K562 (cell line): ENCODE measurements around the gene LIFR. TPM values are rescaled to one million over a fixed set of nuclear protein-coding genes. Genes with fewer than 3 reads are reported as not detected.

Source experiments
- DNMT1 ChIP-seq: fragments of 450-650 bp; IDR thresholded peaks from 2 replicates; pipeline ENCODE4 v1.6.1; 2016; ENCODE audit warnings: antibody characterized with exemption, mild to moderate bottlenecking
- ETS2 ChIP-seq: IDR thresholded peaks from 2 replicates; pipeline ENCODE4 v1.6.1; 2016; ENCODE audit warnings: borderline replicate concordance, missing genetic modification characterization, mild to moderate bottlenecking, moderate library complexity, missing compliant biosample characterization; ENCODE audit not compliant: poor library complexity, severe bottlenecking
- HDAC6 ChIP-seq: IDR thresholded peaks from 2 replicates; pipeline ENCODE4 v1.6.1; 2012; ENCODE audit warnings: low read depth, mild to moderate bottlenecking, control low read depth, inconsistent platforms, low read length, moderate library complexity
- PHB2 ChIP-seq: fragments of 450-650 bp; IDR thresholded peaks from 2 replicates; pipeline ENCODE4 v1.6.1; 2017; ENCODE audit warnings: low read depth
- SIX5 ChIP-seq, 2 experiments: IDR thresholded peaks; 2 replicates each; pipeline ENCODE4 v1.6.1; 2011; ENCODE audit warnings: low read length in 2 of 2, borderline replicate concordance in 1 of 2, low read depth in 1 of 2, mild to moderate bottlenecking in 1 of 2, moderate library complexity in 1 of 2; ENCODE audit not compliant: insufficient read depth in 1 of 2
- SMARCC2 ChIP-seq: fragments of 450-650 bp; IDR thresholded peaks from 2 replicates; pipeline ENCODE4 v1.6.1; 2017; ENCODE audit warnings: antibody characterized with exemption, moderate library complexity, mild to moderate bottlenecking, low read depth
- ZNF12 ChIP-seq: sonication (generic); formaldehyde crosslinking; IDR thresholded peaks from 2 replicates; pipeline ENCODE4 v1.4.0; 2020; ENCODE audit warnings: mild to moderate bottlenecking, missing genetic modification reagents
- ZNF133 ChIP-seq: fragments of 250-450 bp; sonication (Bioruptor Pico); IDR thresholded peaks from 2 replicates; pipeline ENCODE4 v1.4.0; 2020; ENCODE audit warnings: mild to moderate bottlenecking
- ZNF668 ChIP-seq: fragments of 250-450 bp; sonication (Bioruptor Pico); IDR thresholded peaks from 2 replicates; pipeline ENCODE4 v1.8.0; 2022; ENCODE audit warnings: mild to moderate bottlenecking, inconsistent platforms
- ZSCAN29 ChIP-seq: fragments of 450-650 bp; IDR thresholded peaks from 2 replicates; pipeline ENCODE4 v1.6.1; 2017
- polyA plus RNA-seq, 8 experiments: library from polyadenylated mRNA; depleted of rRNA in 4 of 8; stranded (reverse) in 5 of 8; unstranded in 3 of 8; fragments of >200 nt; fragmentation: Nextera tagmentation in 2 of 8; fragmentation: Illumina TruSeq in 1 of 8; extraction: Ambion mirVana in 2 of 8; extraction: Trizol in 1 of 8; gene quantifications; 2 replicates each; pipeline versions ENCODE4 v1.2.1 to v1.2.3, GENCODE V29; 2011 to 2014; ENCODE audit warnings: inconsistent platforms in 1 of 8, missing spikeins in 1 of 8
- total RNA-seq, 7 experiments: library from RNA; depleted of rRNA in 6 of 7; stranded (reverse); fragments of >200 nt in 6 of 7; fragmentation: Illumina TruSeq in 2 of 7; extraction: Trizol in 2 of 7; gene quantifications; 2 replicates each; pipeline versions ENCODE4 v1.2.1 to v1.2.3, GENCODE V29; 2011 to 2021; ENCODE audit warnings: low replicate concordance in 1 of 7
- TF ChIP-seq, protein P1 (sequence below), 2 experiments: fragments of 450-650 bp; formaldehyde crosslinking in 1 of 2; IDR thresholded peaks; 2 replicates each; pipeline versions ENCODE4 v1.4.0 to v1.6.1; 2014 to 2020; ENCODE audit warnings: mild to moderate bottlenecking in 2 of 2, borderline replicate concordance in 1 of 2, low read depth in 1 of 2
- TF ChIP-seq, protein P2 (sequence below), 2 experiments: fragments of 450-650 bp in 1 of 2; sonication (generic) in 1 of 2; formaldehyde crosslinking; conservative IDR thresholded peaks; 2 replicates each; pipeline versions ENCODE4 v1.4.0 to v1.8.1; 2020 to 2022; ENCODE audit warnings: mild to moderate bottlenecking in 1 of 2, missing genetic modification reagents in 1 of 2
- TF ChIP-seq, protein P3 (sequence below), 2 experiments: fragments of 200-800 bp in 1 of 2; sonication (Bioruptor generic) in 1 of 2; sonication (generic) in 1 of 2; formaldehyde crosslinking in 1 of 2; IDR thresholded peaks in 1 of 2; conservative IDR thresholded peaks in 1 of 2; 2 replicates each; pipeline versions ENCODE4 v1.5.0 to v1.6.1; 2016 to 2020; ENCODE audit warnings: missing compliant biosample characterization in 1 of 2, missing genetic modification characterization in 1 of 2, missing genetic modification reagents in 1 of 2
- TF ChIP-seq, protein P4 (sequence below): IDR thresholded peaks from 2 replicates; pipeline ENCODE4 v1.6.1; 2016; ENCODE audit warnings: missing genetic modification characterization, missing compliant biosample characterization

The LIFR gene
- total and polyA plus RNA-seq, 9 of the 15 experiments (the other 6 are each of a cell fraction or from before 2014, with no cell fraction given) = 0.43 to 5.7 (median 3.3) TPM

DNA sequence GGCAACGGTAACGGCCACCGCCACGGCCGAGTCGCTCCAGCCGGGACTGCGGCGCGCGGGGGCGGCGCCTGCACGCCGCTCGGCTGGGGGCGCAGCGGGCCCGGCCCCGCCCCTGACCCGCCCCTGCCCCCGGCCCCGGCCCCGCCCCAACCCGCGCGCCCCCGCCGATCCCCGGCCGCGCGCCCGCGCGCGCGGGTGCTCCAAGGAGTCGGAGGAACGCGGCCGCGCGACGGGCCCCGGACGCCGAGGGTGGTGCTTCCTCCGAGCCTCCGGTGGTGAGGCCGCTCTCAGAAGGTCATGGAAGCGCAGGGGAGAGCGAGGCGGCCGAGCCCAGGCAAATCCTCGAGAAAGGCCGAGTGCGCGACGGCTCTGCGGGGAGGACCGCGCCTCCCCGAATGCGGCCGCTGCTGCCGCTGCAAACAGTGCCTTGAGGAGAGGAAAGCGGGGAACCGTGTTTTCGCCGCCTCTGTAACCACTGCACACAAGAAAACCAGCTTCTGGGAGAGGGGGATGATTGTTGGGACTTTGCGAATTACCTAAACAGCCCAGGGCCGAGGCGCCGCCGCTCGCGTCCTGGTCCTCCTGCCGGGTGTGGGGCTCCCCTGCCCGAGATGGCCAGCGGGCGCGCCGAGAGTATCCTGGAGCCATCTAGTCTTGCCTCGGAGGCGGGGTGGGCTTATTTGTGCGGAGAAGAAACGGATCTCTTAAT is at the start of gene LIFR (continued):
- TF ChIP-seq, protein P1, sequence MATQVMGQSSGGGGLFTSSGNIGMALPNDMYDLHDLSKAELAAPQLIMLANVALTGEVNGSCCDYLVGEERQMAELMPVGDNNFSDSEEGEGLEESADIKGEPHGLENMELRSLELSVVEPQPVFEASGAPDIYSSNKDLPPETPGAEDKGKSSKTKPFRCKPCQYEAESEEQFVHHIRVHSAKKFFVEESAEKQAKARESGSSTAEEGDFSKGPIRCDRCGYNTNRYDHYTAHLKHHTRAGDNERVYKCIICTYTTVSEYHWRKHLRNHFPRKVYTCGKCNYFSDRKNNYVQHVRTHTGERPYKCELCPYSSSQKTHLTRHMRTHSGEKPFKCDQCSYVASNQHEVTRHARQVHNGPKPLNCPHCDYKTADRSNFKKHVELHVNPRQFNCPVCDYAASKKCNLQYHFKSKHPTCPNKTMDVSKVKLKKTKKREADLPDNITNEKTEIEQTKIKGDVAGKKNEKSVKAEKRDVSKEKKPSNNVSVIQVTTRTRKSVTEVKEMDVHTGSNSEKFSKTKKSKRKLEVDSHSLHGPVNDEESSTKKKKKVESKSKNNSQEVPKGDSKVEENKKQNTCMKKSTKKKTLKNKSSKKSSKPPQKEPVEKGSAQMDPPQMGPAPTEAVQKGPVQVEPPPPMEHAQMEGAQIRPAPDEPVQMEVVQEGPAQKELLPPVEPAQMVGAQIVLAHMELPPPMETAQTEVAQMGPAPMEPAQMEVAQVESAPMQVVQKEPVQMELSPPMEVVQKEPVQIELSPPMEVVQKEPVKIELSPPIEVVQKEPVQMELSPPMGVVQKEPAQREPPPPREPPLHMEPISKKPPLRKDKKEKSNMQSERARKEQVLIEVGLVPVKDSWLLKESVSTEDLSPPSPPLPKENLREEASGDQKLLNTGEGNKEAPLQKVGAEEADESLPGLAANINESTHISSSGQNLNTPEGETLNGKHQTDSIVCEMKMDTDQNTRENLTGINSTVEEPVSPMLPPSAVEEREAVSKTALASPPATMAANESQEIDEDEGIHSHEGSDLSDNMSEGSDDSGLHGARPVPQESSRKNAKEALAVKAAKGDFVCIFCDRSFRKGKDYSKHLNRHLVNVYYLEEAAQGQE (IDR thresholded peaks at IDR 0.05; ENCODE audit: borderline replicate concordance) = peak; percentile 16; the same call in 1 of the 2 replicates
- TF ChIP-seq, protein P1 (CRISPR knock-in tag; IDR thresholded peaks at IDR 0.05; ENCODE audit: low read depth) = no peak
- TF ChIP-seq, protein P2, sequence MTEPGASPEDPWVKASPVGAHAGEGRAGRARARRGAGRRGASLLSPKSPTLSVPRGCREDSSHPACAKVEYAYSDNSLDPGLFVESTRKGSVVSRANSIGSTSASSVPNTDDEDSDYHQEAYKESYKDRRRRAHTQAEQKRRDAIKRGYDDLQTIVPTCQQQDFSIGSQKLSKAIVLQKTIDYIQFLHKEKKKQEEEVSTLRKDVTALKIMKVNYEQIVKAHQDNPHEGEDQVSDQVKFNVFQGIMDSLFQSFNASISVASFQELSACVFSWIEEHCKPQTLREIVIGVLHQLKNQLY (CRISPR knock-in tag; conservative IDR thresholded peaks at IDR 0.05) = no peak
- TF ChIP-seq ZNF668 (CRISPR knock-in tag) (no peak), PHB2 (no peak), ETS2 (no peak), ZNF12 (CRISPR knock-in tag) (peak; percentile 52; the same call in 1 of the 2 replicates), ZNF133 (CRISPR knock-in tag) (no peak), DNMT1 (no peak), SIX5 (IDR thresholded peaks at IDR 0.05; ENCODE audit: borderline replicate concordance in 1 of 2, insufficient read depth in 1 of 2, low read depth in 1 of 2, low read length in 2 of 2) (no peak), ZSCAN29 (no peak), HDAC6 (0 out of 2 replicates have a peak, but pooled peaks have one; percentile 74), SMARCC2 (no peak)
- TF ChIP-seq, protein P3, sequence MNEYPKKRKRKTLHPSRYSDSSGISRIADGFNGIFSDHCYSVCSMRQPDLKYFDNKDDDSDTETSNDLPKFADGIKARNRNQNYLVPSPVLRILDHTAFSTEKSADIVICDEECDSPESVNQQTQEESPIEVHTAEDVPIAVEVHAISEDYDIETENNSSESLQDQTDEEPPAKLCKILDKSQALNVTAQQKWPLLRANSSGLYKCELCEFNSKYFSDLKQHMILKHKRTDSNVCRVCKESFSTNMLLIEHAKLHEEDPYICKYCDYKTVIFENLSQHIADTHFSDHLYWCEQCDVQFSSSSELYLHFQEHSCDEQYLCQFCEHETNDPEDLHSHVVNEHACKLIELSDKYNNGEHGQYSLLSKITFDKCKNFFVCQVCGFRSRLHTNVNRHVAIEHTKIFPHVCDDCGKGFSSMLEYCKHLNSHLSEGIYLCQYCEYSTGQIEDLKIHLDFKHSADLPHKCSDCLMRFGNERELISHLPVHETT (CRISPR knock-in tag; conservative IDR thresholded peaks at IDR 0.05 in 1 of 2, IDR thresholded peaks at IDR 0.05 in 1 of 2) = peak in 1 of 2 experiments; percentile 72; a peak in 1 of 4 replicates
- TF ChIP-seq, protein P4, sequence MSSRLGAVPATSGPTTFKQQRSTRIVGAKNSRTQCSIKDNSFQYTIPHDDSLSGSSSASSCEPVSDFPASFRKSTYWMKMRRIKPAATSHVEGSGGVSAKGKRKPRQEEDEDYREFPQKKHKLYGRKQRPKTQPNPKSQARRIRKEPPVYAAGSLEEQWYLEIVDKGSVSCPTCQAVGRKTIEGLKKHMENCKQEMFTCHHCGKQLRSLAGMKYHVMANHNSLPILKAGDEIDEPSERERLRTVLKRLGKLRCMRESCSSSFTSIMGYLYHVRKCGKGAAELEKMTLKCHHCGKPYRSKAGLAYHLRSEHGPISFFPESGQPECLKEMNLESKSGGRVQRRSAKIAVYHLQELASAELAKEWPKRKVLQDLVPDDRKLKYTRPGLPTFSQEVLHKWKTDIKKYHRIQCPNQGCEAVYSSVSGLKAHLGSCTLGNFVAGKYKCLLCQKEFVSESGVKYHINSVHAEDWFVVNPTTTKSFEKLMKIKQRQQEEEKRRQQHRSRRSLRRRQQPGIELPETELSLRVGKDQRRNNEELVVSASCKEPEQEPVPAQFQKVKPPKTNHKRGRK (tag) = no peak
